ENCODE data around the gene SULT1C3.

SULT1C3 gene

DNA sequence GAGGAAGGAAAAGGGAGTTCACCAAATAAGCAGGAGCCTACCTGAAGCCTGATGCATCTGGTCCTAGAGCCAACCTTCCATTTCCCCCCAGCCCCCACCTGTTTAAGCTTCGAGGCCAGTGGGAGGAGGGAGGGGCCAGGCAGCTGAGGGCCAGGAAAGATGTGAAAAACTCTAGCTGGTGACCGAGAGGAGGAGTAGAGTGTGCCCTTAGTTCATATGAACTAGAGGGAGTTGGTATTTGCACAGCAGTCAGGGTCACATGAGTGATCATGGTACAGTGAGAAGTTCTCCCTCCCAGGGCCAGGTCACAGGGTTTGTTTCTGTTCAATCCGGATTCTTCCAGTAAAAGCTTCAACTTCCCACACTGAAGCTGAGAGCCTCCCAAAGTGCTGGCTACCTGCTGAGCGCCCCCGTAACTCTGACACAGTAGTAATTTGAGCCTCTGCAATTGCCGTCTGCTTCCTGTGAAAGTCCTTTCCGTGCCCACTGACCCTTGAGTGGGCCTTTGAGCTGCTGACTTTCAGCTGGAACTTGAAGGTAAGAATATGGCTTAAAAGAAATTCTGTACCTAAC is 48.9 kb downstream of the SULT1C3 start, which contains the start of gene SULT1C2:
TSS of gene SULT1C2 (plus strand) at position 362 of the 573 bp plus-strand sequence. CDS start 4,773 bp downstream, outside the sequence.
- TF ChIP-seq, protein P1, sequence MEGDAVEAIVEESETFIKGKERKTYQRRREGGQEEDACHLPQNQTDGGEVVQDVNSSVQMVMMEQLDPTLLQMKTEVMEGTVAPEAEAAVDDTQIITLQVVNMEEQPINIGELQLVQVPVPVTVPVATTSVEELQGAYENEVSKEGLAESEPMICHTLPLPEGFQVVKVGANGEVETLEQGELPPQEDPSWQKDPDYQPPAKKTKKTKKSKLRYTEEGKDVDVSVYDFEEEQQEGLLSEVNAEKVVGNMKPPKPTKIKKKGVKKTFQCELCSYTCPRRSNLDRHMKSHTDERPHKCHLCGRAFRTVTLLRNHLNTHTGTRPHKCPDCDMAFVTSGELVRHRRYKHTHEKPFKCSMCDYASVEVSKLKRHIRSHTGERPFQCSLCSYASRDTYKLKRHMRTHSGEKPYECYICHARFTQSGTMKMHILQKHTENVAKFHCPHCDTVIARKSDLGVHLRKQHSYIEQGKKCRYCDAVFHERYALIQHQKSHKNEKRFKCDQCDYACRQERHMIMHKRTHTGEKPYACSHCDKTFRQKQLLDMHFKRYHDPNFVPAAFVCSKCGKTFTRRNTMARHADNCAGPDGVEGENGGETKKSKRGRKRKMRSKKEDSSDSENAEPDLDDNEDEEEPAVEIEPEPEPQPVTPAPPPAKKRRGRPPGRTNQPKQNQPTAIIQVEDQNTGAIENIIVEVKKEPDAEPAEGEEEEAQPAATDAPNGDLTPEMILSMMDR (IDR thresholded peaks at IDR 0.05; ENCODE audit: insufficient read depth, low read depth, low read length, missing control alignments) = no peak
- no peak for DNase-seq (ENCODE audit: low read depth)
- H3K4me3 ChIP-seq (ENCODE audit: low read length) = no peak within 1 kb of the TSS

DNA sequence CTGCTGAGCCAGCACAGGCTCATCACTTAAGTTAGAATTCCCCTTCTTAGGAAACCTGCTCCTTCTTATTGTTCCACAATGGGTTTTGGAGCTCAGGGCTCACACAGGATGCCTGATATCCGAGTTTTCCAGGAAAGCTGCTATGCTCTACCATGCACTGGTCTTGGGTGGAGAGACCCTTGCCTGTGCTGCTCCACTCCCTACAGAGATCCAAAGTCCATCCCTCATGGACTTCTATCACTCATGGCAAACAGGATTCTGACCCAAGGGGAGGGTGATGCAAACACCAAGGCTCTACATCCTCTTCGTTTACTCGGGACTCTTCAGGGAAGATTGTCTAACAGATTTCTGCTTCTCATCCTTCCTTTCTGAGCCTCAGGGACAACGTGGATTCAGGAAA is 54.1 kb downstream of the SULT1C3 start:
- no peak for DNase-seq (ENCODE audit: low read depth)
- TF ChIP-seq, protein P1 (IDR thresholded peaks at IDR 0.05; ENCODE audit: insufficient read depth, low read depth, low read length, missing control alignments) = no peak
- H3K4me3 ChIP-seq (ENCODE audit: low read length) = no peak overlapping the region

DNA sequence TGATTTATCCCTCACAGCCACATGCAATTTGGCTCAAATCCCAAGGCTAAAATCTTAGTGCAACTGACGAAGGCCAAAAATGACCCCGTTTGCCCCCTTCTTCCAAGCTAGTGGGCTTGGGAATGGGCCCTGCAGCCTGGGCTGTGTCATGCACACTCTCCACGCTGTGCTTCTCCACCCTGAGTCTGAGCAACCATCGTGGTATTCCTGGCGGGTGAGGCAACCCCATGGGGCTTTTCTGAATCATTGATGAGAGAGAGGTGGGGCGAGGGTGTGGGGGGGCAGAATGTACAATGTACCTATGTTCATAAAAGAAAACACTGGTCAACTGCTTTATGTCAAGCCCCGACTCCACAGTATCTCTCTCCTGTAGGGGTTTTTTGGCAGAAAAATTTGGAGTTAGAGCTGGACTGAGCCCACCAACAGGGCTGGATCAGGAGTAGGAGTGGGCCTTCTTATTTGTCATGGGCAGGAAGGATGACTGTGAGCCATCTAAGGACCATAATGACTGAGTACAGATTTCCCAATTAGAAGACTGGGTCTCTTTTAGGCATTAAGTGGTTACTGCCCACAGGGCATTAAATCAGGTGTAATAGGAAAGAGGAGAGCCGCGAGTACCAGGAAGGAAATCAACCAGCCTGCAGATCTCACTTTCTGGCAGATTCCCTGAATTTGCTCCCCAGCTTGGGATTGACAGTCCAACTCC is 57.8 kb downstream of the SULT1C3 start:
- TF ChIP-seq, protein P1 (IDR thresholded peaks at IDR 0.05; ENCODE audit: insufficient read depth, low read depth, low read length, missing control alignments) = no peak
- peak; percentile 86 for DNase-seq (ENCODE audit: low read depth)
- no peak overlapping the region for H3K4me3 ChIP-seq (ENCODE audit: low read length)

DNA sequence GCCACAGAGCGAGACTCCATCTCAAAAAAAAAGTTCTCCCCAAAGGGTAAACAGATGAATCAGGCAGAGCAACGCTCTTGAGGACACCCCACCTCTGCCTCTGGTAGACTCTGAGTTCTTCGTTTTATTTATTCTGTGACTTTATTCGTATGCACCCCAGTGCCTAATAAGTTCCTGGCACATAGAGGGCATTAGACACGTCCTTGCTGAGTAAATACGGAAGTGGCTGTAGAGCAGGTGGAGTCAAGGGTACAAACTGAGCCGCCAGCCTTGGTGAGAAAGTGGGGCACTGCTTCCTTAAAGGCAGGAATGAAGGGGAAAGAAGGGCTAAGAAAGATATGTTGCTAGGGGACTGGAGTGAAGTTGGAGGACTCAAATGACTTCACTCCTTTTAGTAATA is 61.8 kb downstream of the SULT1C3 start:
- DNase-seq (ENCODE audit: low read depth) = no peak
- no peak overlapping the region for H3K4me3 ChIP-seq (ENCODE audit: low read length)
- TF ChIP-seq, protein P1 (IDR thresholded peaks at IDR 0.05; ENCODE audit: insufficient read depth, low read depth, low read length, missing control alignments) = no peak

DNA sequence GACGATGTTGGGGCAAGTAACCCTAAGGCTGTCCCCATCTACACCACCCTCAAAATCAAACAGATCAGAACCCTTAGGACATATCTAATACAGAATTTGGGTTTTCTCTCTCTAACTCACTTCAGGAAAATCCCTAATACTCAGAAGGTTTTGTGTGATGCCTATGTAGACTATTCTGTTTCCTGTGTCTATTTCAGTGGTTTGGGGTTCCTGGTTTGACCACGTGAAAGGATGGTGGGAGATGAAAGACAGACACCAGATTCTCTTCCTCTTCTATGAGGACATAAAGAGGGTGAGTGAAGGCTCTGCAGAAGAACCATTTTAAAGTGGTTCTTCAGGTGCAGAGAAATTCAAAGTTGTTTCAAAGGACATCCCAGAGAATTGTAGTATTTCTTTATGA is 65.2 kb downstream of the SULT1C3 start:
- DNase-seq (ENCODE audit: low read depth) = no peak
- H3K4me3 ChIP-seq (ENCODE audit: low read length) = no peak overlapping the region
- TF ChIP-seq, protein P1 (IDR thresholded peaks at IDR 0.05; ENCODE audit: insufficient read depth, low read depth, low read length, missing control alignments) = no peak

DNA sequence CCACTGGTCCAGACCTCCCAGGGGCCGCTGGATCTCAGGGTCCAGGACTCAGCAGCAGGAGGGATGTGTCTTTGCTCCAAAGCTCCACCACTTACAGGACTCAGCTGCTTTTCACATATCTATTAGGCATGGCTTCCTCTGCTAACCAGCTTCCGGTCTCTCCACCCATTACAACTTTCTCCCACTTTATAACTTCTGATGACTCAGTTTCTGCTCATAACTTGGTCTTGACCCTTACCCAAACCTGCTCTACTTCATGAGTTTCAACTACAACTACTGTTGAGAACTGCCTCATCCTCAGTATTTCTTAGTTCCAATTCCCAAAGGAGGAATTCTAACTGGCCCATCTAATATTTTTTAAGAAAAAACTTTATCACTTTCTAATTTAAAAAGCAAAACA is 66.1 kb downstream of the SULT1C3 start:
- TF ChIP-seq, protein P1 (IDR thresholded peaks at IDR 0.05; ENCODE audit: insufficient read depth, low read depth, low read length, missing control alignments) = no peak
- DNase-seq (ENCODE audit: low read depth) = peak; percentile 17
- H3K4me3 ChIP-seq (ENCODE audit: low read length) = no peak overlapping the region
